OCI-LY3 (cell line): ENCODE measurements around the gene NCOR2.

Source experiments
- CTCF ChIP-seq: fragments of 200-600, 300-600 bp; sonication (generic); IDR thresholded peaks from 2 replicates; pipeline ENCODE4 v1.5.1; 2014; ENCODE audit warnings: antibody characterized with exemption, low read length, low read depth
- EZH2phosphoT487 ChIP-seq: fragments of 200-600 bp; shearing (Covaris generic); IDR thresholded peaks from 2 replicates; pipeline ENCODE4 v1.6.1; 2018; ENCODE audit warnings: antibody characterized with exemption, mixed run types, low read depth

DNA sequence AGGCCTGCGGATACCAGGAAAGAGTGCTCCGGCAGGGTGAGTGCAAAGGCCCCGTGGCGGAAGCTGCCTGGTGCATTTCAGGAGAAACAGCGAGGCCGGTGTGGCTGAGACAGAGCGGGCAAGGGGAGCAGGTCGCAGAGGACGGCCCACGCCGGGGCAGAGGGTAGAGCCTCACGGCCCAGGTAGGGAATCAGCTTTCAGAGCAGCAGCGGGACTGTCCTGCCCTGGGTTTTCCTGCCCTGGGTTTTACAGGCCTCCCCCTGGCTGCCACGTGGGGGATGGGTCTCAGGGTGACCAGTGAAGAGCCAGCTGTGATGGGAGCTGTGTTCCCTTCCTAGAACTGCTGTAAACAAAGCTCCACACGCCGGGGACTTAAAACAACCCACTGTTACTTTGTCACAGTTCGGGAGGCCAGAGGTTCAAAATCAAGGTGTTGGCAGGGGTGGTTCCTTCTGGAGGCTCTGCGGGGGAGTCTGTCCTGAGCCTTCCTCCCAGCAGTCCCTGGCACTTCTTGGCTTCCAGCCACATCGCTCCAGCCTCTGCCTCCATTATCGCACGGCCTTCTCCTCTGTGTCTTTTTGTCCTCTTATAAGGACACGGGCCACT lies 10.4 kb downstream of the NCOR2 start:
- TF ChIP-seq CTCF (no peak), EZH2phosphoT487 (no peak)
